VCaP (cell line): ENCODE measurements around the gene CDS1.

Experiments used
- H3K27ac ChIP-seq: fragments of 450-650 bp; 2 replicates; pipeline ENCODE4 v1.5.1; 2017
- TF ChIP-seq, protein P1 (sequence below): fragments of 450-650 bp; conservative IDR thresholded peaks from 2 replicates; pipeline ENCODE4 v1.5.1; 2017; ENCODE audit warnings: mild to moderate bottlenecking, moderate library complexity

CDS1 gene

GRCh38 chr4:84568496-84568895 is 14.4 kb upstream of the CDS1 start:
- no peak overlapping the region for H3K27ac ChIP-seq
- TF ChIP-seq, protein P1, sequence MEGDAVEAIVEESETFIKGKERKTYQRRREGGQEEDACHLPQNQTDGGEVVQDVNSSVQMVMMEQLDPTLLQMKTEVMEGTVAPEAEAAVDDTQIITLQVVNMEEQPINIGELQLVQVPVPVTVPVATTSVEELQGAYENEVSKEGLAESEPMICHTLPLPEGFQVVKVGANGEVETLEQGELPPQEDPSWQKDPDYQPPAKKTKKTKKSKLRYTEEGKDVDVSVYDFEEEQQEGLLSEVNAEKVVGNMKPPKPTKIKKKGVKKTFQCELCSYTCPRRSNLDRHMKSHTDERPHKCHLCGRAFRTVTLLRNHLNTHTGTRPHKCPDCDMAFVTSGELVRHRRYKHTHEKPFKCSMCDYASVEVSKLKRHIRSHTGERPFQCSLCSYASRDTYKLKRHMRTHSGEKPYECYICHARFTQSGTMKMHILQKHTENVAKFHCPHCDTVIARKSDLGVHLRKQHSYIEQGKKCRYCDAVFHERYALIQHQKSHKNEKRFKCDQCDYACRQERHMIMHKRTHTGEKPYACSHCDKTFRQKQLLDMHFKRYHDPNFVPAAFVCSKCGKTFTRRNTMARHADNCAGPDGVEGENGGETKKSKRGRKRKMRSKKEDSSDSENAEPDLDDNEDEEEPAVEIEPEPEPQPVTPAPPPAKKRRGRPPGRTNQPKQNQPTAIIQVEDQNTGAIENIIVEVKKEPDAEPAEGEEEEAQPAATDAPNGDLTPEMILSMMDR, result no peak

GRCh38 chr4:84569009-84569408 is 13.9 kb upstream of the CDS1 start:
- no peak overlapping the region for H3K27ac ChIP-seq
- TF ChIP-seq, protein P1, result no peak

DNA sequence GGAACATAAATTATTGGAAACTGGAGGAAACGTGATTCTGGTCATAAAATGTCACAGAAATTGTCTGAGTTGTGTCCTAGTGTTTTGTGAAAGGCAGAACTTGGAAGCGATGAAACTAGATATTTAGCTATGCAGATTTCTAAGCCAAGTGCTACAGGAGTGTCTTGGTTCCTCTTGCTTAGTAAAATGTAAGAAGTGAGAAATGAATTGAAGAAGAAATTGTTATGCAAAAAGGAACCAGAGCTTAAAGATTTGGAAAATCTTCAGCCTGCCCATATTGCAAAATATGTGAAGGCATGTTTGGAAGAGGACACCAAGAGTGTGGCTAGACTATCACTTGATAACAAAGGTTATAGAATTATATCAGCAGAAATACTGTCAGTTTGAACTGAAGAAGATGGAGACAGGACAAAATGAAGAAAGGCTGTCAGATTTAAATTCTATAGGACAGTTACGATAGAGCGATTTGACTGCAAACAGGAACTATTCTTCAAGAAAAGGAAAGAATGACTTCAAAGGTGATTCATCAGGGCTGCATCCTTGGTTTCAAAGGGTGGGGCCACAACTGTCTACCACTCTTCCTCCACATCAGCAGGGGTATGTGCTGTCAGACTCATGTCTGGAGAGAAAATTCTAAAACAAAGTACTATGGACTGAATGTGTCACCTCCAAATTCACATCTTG is 9.4 kb upstream of the CDS1 start:
- no peak overlapping the region for H3K27ac ChIP-seq
- TF ChIP-seq, protein P1, result no peak

DNA sequence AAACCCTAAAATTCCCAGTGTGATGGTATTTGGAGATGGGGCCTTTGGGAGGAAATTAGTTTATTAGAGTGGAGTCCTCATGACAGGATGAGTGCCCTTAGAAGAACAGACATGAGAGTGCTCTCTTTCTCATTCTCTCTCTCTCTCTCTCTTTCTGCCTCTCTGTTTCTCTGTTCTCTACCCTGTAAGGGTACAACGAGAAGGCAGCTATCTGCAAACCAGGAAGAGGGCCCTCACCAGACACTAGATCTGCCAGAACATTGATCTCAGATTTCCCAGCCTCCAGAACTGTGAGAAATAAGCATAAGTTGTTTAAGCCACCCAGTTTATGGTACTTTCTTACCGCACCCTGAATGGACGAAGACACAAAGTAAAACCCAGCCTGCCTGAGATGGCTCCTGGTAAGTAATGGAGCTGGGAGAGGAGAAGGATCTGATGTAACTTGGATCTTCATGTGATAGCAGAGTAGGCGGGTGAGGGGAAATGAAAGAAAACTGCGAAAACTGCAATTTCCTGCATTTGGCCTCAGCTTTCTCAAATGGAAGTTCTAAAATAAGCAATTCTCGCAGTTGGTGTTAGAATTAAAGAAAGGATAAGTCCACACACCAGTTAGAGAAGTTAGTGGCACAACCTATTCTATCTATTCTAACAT is 8.7 kb upstream of the CDS1 start:
- no peak overlapping the region for H3K27ac ChIP-seq
- TF ChIP-seq, protein P1, result no peak

DNA sequence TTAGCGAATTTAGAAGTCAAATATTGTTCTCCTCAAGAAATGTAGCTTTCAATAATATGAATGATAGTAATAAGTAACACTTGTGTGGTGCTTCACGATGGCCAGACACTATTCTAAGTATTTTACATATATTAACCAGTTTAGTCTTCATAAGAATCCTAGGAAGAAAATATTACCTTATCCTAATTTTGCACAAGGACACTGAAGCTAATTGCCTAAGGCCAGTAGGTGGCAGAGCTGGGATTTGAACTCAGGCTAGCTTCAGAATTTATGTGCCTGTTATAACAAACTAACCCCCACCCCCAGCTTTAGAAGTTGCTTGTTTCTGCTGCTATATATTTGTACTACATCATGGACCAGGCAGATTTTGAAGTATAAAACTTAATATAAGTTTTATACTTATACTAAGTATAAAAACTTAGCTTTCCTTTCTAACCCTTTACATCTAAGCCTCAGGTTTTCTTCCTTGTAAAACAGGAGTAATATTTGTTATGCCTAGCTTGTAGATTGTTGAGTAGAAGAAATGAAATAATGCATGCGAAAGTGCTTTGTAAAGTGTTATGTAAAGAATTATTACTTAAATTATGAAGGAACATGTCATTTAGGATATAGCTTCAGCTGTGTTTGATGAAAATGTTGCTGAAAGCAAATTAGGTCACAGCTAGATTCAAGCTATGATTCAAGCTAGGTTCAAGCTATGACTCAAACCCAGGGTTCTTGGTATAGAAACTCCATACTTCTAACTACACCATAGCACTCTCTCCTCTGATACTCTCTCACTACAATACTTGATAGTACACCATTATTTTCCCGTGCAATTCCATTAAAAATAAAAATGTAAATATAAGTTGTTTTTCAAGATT is 4.2 kb upstream of the CDS1 start:
- TF ChIP-seq, protein P1, result peak; percentile 87
- no peak overlapping the region for H3K27ac ChIP-seq

GRCh38 chr4:84579403-84579776 is 3.5 kb upstream of the CDS1 start:
- TF ChIP-seq, protein P1, result no peak
- H3K27ac ChIP-seq, result no peak overlapping the region

- H3K27ac ChIP-seq, result peak overlapping the region; percentile 92
- TF ChIP-seq, protein P1, result no peak
Measured at GRCh38 chr4:84582302-84582987, 482 bp upstream of the CDS1 start.
